Stimulated activated CD4-positive, alpha-beta T cell treated with anti-CD3 and anti-CD28 coated beads, Interleukin-1b, Interleukin-23, amount 100 ng/mL, for 24 hours (primary cell): ENCODE measurements around the gene RNF169.
"Not testable (repeated sequence)": the region's sequence is repeated elsewhere in the genome, so short reads cannot be mapped to it uniquely, and the experiment has no call there.

ENCODE experiments used
- DNase-seq, 4 experiments: peaks; one replicate each; pipeline ENCODE4 v3.0.0-alpha.2; 2020; ENCODE audit warnings: low read depth in 4 of 4, low spot score in 1 of 4

The RNF169 gene

DNA sequence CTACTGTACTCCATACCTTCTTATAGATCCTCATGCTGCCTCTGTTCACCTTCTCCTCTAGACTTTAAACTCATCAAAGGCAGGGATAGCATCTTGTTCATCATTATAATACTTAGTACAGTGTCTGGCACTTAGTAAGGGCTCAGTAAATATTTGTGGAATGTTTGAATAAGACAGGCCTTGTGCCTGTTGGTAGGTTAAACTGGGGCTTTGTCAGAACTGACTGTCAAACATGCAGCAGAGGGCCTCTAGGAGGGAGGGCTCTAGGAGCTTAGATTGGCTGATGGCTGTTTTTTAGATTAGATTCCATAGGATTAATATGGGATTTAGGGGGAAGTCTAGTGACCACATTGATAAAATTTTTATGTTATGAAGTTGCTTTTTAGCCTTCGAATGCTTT lies 70.8 kb downstream of the RNF169 start:
- DNase-seq, result no peak

DNA sequence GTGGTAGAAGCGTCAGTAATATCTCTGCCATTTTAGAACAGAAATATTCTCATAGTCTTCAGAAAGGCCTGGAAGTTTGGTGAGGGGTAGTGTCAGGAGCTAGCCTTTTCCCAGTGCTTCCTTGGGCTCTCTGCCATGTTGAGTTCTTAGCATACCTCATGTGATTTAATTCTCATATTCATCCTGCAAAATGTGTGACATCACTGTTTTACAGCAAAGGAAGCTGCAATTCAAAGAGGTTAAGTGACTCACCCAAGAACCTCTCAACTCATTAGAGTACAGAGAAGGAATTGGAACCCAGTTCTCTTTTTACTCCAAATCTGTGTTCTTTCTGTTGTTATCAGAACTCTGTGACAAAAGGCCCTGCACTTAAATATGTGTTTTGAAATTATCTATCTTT lies 72.1 kb downstream of the RNF169 start:
- DNase-seq, result no peak

DNA sequence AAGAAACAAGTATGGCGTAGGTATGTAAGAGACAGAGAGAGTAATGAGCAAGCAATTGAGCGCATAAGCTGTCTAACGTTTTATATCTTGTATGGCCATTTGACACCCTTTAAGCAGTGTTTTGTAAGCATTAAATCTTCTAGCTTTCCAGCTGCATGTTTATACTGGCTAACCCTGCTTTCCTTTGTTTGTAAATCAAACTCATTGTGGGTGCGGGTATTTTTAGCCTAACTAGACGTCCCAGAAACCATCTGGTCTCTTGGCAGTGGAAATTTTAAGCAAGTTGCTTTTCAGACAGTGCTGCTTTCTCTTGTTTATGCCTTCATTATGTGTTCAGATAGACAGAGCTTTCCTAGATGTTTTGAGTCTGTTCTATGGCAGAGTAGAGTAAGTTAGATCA lies 73.5 kb downstream of the RNF169 start:
- no peak for DNase-seq

DNA sequence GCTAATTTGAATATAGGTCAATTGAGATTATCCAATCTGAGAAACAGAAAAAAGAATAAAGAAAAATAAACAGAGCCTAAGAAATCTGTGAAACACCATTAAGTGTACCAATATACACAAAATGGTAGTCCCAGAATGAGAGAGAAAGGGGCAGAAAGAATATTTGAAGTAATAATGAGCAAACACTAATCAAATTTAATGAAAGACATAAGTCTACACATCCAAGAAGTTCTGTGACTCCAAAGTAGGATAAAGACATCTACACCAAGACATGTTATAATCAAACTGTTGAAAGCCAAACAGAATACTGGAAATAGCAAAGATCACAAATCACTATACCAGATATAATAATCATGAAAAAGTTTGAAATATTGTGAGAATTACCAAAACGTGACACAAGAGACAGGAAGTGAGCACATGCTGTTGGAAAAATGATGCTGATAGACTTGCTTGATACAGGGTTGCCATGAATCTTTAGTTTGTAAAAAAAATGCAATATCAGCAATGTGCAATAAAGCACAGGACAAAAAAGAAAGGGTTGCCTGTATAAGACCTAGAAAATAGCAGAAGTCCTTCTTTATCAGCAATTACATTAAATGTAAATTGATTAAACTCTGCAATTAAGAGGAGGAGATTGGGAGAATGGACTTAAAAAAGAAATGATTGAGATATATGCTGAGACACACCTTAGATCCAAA lies 75.8 kb downstream of the RNF169 start:
- DNase-seq, result no peak

DNA sequence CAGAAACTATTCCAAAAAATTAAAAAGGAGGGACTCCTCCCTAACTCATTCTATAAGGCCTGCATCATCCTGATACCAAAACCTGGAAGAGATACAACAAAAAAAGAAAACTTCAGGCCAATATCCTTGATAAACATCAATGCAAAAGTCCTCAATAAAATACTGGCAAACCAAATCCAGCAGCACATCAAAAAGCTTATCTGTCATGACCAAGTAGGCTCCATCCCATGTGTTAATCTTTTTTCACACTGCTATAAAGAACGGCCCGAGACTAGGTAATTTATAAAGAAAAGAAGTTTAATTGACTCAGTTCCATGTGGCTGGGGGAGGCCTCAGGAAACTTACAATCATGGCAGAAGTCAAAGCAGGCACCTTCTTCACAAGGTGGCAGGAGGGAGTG lies 76.9 kb downstream of the RNF169 start:
- DNase-seq, result not testable (repeated sequence)

DNA sequence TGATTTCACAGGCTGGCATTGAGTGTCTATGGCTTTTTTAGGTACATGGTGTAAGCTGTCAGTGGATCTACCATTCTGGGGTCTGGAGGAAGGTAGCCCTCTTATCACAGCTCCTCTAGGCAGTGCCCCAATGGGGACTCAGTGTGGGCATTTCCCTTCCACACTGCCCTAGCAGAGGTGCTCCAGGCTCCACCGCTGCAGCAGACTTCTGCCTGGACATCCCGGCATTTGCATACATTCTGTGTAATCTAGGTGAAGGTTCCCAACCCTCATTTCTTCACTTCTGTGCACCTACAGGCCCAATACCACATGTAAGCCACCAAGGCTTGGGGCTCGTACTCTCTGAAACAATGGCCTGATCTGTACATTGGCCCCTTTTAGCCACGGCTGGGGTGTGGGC lies 78.3 kb downstream of the RNF169 start:
- DNase-seq, result no peak

DNA sequence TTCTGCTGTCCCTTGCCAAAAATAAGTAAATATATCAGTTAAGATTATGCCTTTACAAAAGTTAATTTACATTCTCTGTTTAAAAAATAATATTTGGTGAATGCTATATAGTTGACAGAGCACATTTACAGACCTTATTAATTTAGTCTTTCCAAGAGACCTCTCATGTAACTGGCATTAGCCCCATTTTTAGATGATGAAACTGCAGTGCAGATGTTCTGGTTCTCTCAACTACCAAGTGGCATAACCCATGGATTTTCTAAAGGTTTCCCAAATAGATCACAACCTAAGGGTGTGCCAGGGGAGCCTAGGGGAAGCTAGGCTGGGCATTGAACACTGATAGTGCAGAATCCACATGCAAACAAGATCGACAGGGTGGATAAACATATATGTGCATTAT lies 88.5 kb downstream of the RNF169 start:
- DNase-seq, result no peak

DNA sequence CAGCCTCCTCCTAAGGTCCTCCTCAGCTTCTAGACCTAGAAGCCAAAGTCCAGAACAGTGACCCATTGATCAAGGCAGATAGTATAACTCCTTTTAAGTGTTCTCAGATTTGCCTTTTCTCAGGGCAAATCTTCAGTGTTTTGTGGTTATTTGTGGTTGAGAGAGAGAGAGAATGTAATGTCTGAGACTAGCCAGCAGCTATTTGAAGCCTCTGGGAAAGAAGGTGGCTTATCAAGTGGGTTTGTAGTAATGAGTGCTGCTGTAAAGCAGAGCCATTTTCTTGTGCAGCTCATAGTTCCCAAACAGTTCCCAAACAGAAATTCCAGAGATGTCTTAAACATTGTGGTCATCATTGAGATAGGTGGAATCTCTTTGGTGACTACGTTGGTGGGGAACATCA lies 89.5 kb downstream of the RNF169 start:
- no peak for DNase-seq

DNA sequence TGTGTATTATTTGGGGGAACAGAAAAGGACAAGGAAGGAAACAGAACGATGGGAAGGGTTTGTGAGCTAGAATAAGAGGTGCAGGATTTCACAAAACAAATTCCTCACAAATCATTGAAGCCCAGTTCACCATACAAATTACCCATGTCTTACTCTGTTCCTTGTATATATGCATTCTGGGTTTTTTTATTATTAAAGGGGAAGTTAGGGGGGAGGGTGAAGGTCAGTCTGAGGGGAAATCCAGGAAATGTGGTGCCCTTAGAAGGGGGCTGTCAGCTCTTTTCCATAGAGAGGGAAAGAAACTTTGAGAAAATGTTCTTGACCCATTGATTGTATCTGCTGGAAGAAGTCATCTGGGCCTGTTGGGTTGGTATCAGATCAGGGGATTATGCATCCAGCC lies 90.8 kb downstream of the RNF169 start:
- no peak for DNase-seq

DNA sequence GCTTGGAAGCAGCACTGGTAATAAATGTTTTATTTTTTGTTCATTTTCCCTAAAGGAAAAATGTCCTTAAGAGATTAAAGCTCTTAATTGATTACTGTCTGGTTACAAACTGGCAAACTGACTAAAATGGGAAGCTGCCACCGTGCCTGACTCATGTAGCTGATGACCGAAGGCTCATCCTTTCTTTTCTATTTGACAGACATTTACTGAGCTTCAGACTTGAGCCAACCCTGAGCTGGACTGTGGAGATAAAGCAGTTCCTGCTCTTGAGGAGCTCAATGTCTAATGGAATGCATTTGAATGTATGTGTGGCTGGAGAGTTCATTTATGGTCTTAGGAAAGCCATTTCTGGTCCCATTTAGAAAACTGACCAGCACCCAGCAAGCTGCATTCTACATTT lies 91.3 kb downstream of the RNF169 start:
- DNase-seq, result no peak

DNA sequence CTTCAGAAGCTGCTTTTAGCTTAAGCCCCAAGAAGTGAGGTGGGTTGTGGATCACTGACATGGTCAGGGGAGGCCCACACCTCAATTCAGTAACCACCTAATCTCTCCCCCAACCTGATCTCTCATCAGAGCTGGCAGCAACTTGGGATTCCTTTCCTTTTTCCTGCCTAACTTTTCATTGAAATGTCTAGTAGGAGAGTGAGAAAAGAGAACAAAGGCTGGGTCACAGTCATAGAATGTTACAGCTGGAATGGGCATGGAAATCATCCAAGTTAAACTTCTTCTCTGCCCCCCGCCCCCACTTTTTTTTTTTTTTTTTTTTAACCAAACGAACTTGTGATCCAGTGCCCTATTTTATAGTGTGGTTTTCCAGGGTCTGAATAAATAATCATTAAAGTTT lies 91.8 kb downstream of the RNF169 start:
- no peak for DNase-seq

DNA sequence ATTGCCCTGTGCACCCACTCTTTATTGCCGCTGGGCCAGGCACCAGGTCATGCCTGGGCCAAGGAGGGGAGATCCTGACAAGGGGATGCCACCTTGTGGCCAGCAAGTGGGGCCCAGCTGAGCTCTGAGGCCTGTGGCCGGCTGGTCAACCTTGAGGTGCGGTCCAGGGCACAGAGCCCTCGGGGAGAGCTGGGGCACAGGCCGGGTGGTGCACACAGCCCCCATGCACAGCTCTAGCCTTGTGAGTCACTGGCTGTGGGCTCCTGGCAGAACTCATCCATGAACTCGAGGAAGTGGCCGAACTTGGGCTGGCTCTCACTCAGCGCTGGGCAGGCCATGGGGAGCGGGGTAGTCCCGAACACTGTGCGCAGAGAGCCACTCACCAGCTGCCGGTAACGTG lies 94.3 kb downstream of the RNF169 start:
- DNase-seq, result no peak

DNA sequence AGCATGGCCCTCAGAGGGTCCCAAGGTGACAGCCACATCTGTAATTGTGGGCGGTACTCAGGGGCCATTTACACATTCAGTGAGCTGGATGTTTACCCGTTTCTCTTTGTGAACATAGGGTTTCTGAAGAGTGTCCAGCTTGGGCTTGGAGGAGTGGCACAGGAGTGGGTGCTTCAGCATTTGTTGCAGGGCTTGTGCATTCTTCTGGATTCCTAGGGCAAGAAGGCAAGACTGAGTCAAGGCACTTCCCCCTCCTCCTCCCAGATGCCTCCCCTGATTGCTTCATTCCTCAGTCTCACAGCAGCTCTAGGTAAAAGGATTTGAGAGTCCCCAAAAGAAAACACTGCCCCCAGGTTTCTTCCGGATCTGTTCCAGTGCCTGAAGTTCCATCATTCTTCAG lies 95.4 kb downstream of the RNF169 start:
- no peak for DNase-seq

DNA sequence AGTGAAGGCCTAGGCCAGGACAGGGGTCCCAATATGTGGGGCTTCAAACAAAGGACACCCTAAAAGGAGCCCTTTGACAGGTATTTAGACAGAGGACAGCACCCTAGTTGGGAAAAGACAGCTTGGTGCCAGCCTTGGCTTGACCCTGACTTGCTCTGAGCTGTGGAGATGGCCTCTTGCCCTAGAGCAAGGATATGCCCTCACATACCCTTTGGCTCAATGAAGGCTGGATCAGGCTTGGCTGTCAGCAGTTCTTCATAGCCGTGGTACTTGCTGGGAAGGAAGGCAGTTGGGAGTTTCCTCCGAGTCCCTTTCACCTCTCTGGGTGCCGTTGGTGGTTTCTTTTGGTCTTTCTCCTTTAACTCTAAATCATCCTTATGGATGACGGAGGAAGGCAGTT lies 96.2 kb downstream of the RNF169 start:
- DNase-seq, result no peak

DNA sequence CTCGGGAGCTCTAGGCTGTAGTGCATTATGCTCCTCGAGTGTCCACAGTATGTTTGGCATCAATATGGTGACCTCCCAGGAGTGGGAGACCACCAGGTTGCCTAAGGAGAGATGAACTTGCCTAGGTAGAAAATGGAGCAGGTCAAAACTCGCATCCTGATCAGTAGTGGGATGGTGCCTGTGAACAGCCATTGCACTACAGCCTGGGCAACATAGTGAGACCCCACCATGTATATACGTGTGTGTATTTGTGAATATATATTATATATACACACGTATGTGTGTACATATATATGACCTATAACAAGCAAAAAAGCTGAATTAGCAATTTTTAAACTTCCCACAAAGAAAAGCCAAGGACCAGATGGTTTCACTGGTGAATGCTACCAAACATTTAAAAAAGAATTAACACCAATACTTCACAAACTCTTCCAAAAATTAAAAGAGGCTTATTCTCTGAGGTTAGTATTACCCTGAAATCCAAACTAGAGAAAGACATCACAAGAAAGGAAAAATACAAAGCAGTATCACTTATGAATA lies 97.4 kb downstream of the RNF169 start:
- DNase-seq, result no peak

DNA sequence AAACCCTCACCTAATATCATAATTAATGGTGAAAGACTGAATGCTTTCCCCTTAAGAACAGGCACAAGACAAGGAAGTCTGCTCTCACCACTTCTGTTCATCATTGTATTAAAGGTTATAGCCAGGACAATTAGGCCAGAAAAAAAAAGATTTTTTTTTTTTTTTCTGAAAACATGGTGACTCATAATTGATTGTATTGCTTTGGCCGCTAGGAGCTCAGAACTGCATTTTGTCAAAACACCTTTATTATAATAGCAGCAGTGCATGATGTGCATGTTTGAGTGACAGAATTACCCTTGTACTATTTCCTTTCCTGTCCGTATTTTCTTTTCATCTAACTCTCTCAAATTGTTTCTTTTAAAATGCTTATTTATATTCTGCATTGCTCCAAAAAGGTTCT lies 98.1 kb downstream of the RNF169 start:
- DNase-seq, result no peak

DNA sequence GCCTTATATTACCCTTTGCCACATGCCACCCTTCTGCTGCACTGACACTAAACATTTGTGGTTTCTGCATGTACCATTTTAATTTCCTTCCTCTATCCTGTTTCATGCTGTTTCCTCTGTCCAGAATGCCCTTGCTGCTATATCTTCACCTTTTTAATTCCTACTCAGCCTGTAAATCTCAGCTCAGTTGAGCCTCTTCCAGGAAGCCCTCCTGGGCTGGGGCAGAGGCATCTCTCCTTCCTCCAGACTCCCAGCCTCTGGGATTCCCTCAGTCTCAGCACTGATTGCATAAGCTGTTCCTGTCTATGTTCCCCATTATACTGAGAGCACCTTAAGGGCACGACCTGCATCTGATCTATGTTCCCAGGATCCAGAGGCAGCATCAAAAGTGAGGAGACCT lies 98.7 kb downstream of the RNF169 start:
- no peak for DNase-seq

DNA sequence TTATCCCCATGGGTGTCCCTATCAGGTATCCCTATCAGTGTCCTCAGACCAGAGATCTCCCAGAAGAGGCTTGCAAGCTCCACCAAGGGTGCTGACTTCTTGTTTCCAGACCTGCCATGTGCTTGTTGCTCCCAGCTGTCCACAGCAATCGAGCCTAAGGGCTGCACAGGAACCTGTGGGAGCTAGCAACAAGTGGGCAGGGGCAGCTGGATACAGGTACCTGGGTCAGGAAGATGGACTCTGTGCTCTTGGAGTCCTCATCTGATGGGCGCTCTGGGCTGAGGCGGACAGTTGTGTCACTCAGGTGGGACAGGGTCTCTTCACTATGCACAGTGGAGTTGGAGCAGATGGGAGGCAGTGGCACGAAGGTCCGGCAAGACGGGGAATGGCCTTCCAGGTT lies 99.2 kb downstream of the RNF169 start:
- DNase-seq, result no peak

DNA sequence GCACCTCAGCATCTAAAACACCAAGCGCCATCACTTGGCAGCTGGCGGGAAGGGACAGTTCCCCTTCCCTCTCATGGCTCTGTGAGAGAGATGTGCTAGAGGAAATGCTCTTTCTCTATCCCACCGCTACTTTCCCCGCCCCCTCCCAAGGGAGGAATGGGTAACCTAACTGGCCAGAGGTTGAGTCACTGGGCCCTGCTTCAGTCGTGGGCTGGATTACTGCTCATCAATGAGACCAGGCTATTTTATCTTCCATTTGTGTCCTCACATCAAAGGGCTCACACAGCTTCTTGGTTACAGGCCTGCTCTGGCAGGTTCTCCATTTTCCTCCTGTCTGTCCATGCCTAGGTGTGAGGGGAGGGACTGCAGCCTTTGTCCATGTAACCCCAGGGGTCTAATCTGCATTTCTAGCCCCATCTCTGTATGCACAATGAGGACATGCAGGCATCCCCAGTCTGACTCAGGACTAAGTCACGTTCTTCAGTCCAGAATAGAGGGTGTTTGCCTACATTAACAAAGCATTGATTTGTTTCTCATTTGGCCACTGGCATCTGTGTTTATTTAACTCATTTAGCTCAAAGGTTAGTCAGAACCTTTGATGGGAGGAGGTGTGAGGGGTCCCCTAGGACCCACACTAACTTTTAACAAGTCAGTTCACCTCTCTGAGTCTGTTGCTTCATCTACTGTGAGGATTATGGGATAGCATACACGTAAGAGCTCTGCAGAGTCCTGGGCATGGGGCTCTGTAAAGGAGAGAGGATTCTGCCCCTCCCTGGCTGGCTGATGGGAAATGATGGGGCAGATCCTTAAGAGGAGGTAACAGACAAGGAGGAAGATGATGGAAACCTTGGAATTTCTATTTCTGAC lies 101.1 kb downstream of the RNF169 start:
- no peak for DNase-seq

DNA sequence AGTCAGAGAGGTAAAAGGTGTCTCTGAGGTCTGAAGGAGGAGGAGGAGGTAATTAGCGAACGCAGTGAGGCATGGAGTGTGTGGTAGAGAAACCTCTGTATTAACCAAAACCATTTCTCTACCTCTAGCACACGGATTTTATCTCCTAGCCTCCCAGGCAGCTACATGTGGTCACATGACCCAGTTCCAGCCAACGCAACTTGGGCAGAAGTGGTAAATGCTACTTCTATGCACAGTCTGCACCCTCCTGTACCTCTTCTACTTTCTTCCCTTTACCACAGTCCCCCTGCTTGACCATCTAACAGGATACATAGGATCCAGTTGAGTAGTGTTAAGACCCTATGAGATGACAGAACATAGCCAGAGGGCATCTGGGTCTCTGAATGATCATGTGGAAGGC lies 104.6 kb downstream of the RNF169 start:
- DNase-seq, result no peak

DNA sequence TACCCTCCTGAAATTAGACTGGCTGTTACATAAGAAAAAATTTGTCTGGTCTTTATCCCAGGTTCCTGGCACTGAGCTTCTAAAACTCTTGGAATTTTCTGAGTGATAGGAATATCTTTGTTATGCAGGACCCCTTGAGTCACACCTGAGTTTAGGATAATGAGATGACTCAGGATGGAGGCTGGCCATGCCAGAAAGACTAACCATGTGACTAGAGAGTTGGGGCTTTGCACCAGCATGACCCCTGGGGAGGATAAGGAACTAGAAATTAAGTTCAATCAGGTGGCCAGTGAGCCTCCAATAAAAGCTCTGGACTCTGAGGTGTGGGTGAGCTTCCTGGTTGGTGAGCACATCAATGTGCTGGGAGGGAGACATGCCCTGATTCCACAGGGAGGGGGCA lies 112.1 kb downstream of the RNF169 start:
- DNase-seq, result no peak

DNA sequence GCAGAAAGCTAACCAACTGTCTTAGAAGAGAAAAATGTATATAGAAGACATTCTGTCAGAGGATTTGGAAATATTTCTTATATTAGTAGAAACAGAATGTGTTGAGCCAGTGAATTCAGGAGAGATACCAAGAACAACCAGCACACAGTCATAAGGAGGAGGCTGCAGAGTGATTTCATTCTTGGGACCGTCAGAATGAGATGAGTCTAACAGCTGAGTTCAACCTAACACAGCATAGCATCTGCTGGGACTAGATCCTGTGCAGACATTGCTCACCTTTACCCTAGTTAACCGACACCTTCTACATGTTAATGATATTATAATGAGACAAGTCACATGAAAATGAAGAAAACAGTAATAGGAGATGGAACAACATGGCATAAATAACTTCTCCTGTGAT lies 114.8 kb downstream of the RNF169 start:
- no peak for DNase-seq

DNA sequence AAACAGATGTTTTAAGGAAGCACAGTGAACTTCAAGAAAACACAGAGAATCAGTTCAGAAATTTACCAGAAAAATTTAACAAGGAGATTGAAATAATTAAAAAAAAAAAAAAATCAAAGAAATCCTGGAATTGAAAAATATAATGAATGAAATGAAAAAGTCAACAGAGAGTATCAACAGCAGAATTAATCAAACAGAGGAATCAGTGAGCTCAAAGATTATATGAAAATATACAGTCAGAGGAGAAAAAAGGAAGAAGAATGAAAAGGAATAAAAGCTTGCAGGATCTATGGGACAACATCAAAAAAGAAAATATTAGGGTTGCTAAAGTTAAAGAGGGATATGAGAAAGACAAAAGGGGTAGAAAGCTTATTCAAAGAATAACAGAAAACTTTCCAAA lies 117.9 kb downstream of the RNF169 start:
- no peak for DNase-seq
